Measurements from ENCODE around the gene BMX.

Gene BMX

DNA sequence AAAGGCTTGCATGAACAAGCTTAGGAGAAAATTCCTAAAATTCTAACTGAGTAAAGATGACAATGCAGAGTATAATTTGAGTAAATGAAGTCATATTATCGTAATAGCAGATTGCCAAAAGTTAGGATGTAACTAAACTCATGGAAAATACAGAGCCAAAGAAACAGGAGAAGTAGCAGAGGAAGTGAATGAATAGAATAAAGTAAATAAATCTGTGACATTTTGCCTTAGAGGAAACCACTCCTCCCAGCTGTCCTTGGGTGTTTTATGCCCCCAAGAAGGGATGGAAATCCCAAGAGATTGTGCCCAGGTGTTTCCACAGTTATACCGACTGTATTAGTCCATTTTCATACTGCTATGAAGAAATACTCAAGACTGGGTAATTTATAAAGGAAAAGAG lies 1.9 kb upstream of the BMX start:
- POLR2A ChIA-PET: no interaction called here
- TF ChIP-seq, protein P1, sequence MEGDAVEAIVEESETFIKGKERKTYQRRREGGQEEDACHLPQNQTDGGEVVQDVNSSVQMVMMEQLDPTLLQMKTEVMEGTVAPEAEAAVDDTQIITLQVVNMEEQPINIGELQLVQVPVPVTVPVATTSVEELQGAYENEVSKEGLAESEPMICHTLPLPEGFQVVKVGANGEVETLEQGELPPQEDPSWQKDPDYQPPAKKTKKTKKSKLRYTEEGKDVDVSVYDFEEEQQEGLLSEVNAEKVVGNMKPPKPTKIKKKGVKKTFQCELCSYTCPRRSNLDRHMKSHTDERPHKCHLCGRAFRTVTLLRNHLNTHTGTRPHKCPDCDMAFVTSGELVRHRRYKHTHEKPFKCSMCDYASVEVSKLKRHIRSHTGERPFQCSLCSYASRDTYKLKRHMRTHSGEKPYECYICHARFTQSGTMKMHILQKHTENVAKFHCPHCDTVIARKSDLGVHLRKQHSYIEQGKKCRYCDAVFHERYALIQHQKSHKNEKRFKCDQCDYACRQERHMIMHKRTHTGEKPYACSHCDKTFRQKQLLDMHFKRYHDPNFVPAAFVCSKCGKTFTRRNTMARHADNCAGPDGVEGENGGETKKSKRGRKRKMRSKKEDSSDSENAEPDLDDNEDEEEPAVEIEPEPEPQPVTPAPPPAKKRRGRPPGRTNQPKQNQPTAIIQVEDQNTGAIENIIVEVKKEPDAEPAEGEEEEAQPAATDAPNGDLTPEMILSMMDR (IDR thresholded peaks at IDR 0.05; ENCODE audit: control extremely low read depth, extremely low read depth, low read depth, missing control alignments): no peak
- DNase-seq (ENCODE audit: extremely low spot score): no peak
- CTCF ChIA-PET: interaction anchor here (0.7 kb wide), 1 partner anchor 1107 kb away, joined by 3 read pairs; no protein-coding TSS in a partner anchor

DNA sequence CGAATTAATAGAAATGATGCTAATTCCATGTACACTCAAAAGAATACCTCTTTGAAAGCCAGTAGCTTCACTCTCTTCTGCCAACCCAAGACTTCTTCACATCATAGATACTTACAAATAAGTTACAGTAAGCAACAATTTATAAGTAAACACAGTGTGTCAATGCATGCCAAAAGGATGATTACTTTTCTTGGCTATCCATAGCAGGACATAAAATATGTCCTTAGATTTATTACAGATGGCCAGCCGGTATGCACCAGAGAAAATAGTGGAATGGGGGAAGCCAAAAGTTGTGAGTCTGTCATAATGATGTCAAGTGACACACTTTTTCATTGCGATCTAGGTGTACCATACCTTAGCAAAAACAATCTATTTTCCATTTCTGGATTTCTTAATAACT lies 631 bp upstream of the BMX start:
- TF ChIP-seq, protein P1 (IDR thresholded peaks at IDR 0.05; ENCODE audit: control extremely low read depth, extremely low read depth, low read depth, missing control alignments): no peak
- POLR2A ChIA-PET: no interaction called here
- DNase-seq (ENCODE audit: extremely low spot score): no peak
- CTCF ChIA-PET: interaction anchor here (1.0 to 1.4 kb wide), 2 partner anchors 13 to 65 kb away, joined by 4 read pairs; no protein-coding TSS in a partner anchor

- ChIA-PET POLR2A (no interaction called here), CTCF (interaction anchor here (0.8 to 1.4 kb wide), 3 partner anchors 9 to 64 kb away, joined by 3 to 4 read pairs (median 4); no protein-coding TSS in a partner anchor)
- TF ChIP-seq, protein P1 (IDR thresholded peaks at IDR 0.05; ENCODE audit: control extremely low read depth, extremely low read depth, low read depth, missing control alignments): no peak
- DNase-seq (ENCODE audit: extremely low spot score): no peak
These were observed 899 bp downstream of the BMX start for GRCh38 chrX:15501506-15501905.

- TF ChIP-seq, protein P1 (IDR thresholded peaks at IDR 0.05; ENCODE audit: control extremely low read depth, extremely low read depth, low read depth, missing control alignments): no peak
- no peak for DNase-seq (ENCODE audit: extremely low spot score)
- ChIA-PET POLR2A (no interaction called here), CTCF (no interaction called here)
These were observed 4.1 kb downstream of the BMX start for GRCh38 chrX:15504661-15505060.

DNA sequence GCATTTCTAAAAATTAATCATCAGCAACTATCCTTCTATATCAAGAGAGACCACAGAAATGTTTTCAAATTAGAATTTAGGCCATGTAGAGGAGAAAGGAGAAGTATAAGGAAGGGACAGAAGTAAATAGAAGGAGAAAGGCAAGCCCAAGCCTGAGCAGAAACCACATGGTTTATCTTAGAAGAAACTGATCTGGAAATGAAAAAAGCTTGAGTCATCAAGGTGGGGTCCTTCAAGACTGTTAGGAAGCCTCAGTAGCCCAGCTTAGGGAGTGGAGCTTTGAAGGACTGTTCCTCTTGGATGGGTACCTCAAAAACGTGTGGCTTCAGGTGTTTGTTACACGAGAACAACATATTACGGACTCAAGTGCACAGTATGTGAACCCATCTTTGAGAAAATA lies 4.5 kb downstream of the BMX start:
- POLR2A ChIA-PET: no interaction called here

GRCh38 chrX:15507005-15507404 lies 6.4 kb downstream of the BMX start:
- DNase-seq (ENCODE audit: extremely low spot score): no peak
- CTCF ChIA-PET: interaction anchor here (0.9 kb wide), 1 partner anchor 13 kb away, joined by 3 read pairs; no protein-coding TSS in a partner anchor
- TF ChIP-seq, protein P1 (IDR thresholded peaks at IDR 0.05; ENCODE audit: control extremely low read depth, extremely low read depth, low read depth, missing control alignments): no peak
- POLR2A ChIA-PET: no interaction called here

More for the DNA sequence above, 4.5 kb downstream of the BMX start:
- TF ChIP-seq, protein P1 (IDR thresholded peaks at IDR 0.05; ENCODE audit: control extremely low read depth, extremely low read depth, low read depth, missing control alignments): no peak
- DNase-seq (ENCODE audit: extremely low spot score): no peak
- CTCF ChIA-PET: no interaction called here

GRCh38 chrX:15509845-15510244 lies 9.2 kb downstream of the BMX start:
- CTCF ChIA-PET: no interaction called here
- DNase-seq (ENCODE audit: extremely low spot score): no peak
- POLR2A ChIA-PET: no interaction called here
- TF ChIP-seq, protein P1 (IDR thresholded peaks at IDR 0.05; ENCODE audit: control extremely low read depth, extremely low read depth, low read depth, missing control alignments): no peak

All from GM10248 (cell line).